HG02970 (cell line): ENCODE measurements around the gene MYLK3.

Experiments used
- ATAC-seq: cut with Tn5 transposase; IDR thresholded peaks from one replicate; pipeline ENCODE4 v1.9.1; 2021; ENCODE audit warnings: mild to moderate bottlenecking, moderate library complexity, moderate number of reproducible peaks; ENCODE audit not compliant: unreplicated experiment, low FRiP score

Gene MYLK3

GRCh38 chr16:46729326-46729995 lies 18.7 kb downstream of the MYLK3 start:
- no peak for ATAC-seq

GRCh38 chr16:46728806-46729205 lies 19.3 kb downstream of the MYLK3 start:
- no peak for ATAC-seq

- no peak for ATAC-seq
Observed at GRCh38 chr16:46727630-46728029, 20.5 kb downstream of the MYLK3 start.

GRCh38 chr16:46727184-46727583 lies 21.0 kb downstream of the MYLK3 start:
- ATAC-seq = no peak

- no peak for ATAC-seq
Observed at GRCh38 chr16:46721885-46722284, 26.3 kb downstream of the MYLK3 start.

- ATAC-seq = no peak
Observed at GRCh38 chr16:46720619-46721018, 27.5 kb downstream of the MYLK3 start.

GRCh38 chr16:46719528-46719927 lies 28.6 kb downstream of the MYLK3 start:
- no peak for ATAC-seq

GRCh38 chr16:46718214-46718613 lies 29.9 kb downstream of the MYLK3 start:
- no peak for ATAC-seq

GRCh38 chr16:46717692-46718091 lies 30.5 kb downstream of the MYLK3 start:
- no peak for ATAC-seq

- no peak for ATAC-seq
Observed at GRCh38 chr16:46715769-46716305, 32.3 kb downstream of the MYLK3 start.

- ATAC-seq = no peak
Observed at GRCh38 chr16:46714797-46715591, 33.1 kb downstream of the MYLK3 start.

GRCh38 chr16:46713634-46714033 lies 34.5 kb downstream of the MYLK3 start:
- ATAC-seq = no peak

- no peak for ATAC-seq
Observed at GRCh38 chr16:46712911-46713310, 35.2 kb downstream of the MYLK3 start.

GRCh38 chr16:46711106-46712058 lies 36.8 kb downstream of the MYLK3 start:
- ATAC-seq = no peak

GRCh38 chr16:46709469-46710005 lies 38.6 kb downstream of the MYLK3 start:
- ATAC-seq = no peak

GRCh38 chr16:46706642-46707041 lies 41.5 kb downstream of the MYLK3 start:
- ATAC-seq = no peak

- no peak for ATAC-seq
Observed at GRCh38 chr16:46702030-46702429, 46.1 kb downstream of the MYLK3 start.

GRCh38 chr16:46701615-46702014 lies 46.5 kb downstream of the MYLK3 start:
- no peak for ATAC-seq

- no peak for ATAC-seq
Observed at GRCh38 chr16:46700048-46700447, 48.1 kb downstream of the MYLK3 start.

- no peak for ATAC-seq
Observed at GRCh38 chr16:46696957-46697356, 51.2 kb downstream of the MYLK3 start.
